KOPT-K1 (cell line): ENCODE data around the gene SRGAP2.
"Not testable (repeated sequence)": the region's sequence is repeated elsewhere in the genome, so short reads cannot be mapped to it uniquely, and the experiment has no call there.

Source experiments
- H3K27ac ChIP-seq: fragments of 200-600 bp; sonication (generic); 2 replicates; pipeline ENCODE4 v1.5.1; 2016; ENCODE audit warnings: antibody characterized with exemption, mild to moderate bottlenecking, low read depth, low read length; ENCODE audit not compliant: poor library complexity, severe bottlenecking
- H3K36me3 ChIP-seq: fragments of 200-600 bp; sonication (generic); 2 replicates; pipeline ENCODE4 v1.5.1; 2017; ENCODE audit warnings: antibody characterized with exemption, mild to moderate bottlenecking, low read length, moderate library complexity; ENCODE audit not compliant: insufficient read depth
- H3K9me3 ChIP-seq: fragments of 200-600 bp; sonication (generic); 2 replicates; pipeline ENCODE4 v1.5.1; 2017; ENCODE audit warnings: antibody characterized with exemption, low read length, mild to moderate bottlenecking; ENCODE audit not compliant: insufficient read depth, poor library complexity, severe bottlenecking

The SRGAP2 gene

DNA sequence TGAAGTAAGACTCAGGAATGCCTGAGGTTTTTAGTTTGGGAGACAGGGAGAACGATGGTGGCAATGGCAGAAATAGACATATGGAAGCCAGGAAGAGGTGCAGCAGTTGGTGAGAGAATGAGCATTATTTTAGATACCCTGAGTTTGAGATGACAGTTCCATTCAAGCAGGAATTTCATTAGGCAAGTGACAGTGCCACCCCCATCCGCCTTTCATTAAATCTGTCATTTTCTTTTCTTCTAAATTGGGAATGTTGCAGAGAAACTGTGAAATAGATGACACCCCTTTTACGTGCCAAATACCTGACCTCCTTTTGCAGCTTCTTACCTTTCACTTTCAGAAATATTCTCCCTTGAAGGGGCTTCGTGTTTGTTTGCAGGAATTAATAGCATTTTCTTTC lies 22.0 kb downstream of the SRGAP2 start:
- H3K9me3 ChIP-seq, H3K36me3 ChIP-seq, H3K27ac ChIP-seq: not testable (repeated sequence)

DNA sequence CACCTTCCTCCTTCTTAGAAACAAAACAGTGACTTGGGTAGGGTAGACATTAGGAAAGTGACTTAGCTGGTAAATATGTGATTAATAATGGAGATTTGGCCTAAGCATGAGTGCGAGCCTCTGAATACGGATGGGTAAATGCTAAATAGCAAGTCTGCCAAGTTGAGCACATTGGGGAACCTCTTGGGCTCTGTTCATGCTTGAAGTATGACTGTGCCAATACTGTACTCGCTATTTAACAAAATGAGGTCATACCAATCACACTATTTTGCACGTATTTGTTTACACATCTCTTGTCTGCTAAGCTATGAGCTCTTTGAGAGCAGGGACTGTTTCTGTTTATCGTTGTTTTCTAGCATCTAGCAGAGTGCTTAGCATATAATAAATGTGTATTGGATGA lies 23.5 kb downstream of the SRGAP2 start:
- H3K9me3 ChIP-seq, H3K27ac ChIP-seq, H3K36me3 ChIP-seq: not testable (repeated sequence)

DNA sequence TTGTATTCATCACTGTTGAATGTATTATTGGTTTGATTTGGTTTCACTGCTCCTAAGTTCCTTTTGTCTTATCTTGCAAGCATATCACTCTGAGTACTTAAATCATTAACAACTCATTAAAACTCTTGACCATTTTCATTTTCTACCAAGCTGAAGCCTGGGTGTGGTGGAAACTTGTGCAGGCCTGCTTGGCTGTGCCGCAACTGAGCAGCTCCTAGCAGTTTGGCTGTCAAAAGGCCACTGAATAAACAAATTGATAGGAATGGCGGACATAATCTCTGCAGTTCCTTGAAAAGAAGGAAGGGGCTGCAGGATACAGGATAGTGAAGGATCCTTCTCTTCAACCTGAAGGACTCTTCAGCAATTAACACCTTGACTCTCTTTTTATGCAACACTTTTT lies 25.9 kb downstream of the SRGAP2 start:
- not testable (repeated sequence) for H3K9me3 ChIP-seq, H3K36me3 ChIP-seq, H3K27ac ChIP-seq

DNA sequence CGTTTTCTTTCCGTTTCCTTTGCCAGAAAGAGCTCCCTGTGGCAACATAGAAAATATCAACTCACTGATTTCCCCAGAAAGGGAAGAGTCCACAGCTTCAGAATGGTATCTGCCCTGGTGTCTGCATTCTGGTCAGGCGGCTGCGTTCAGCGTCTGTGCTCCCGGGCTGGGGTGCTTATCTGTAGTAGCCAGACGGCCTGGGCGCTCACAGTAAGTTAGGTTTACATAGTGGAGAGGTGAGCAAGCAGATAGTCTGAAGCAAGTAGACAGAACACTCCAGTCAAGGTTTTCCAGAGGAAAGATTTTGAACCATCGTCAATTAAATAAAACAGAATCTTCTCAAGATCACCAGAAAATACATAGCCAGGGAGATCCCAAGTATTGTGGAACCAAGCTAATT lies 28.6 kb downstream of the SRGAP2 start:
- not testable (repeated sequence) for H3K27ac ChIP-seq, H3K9me3 ChIP-seq, H3K36me3 ChIP-seq

DNA sequence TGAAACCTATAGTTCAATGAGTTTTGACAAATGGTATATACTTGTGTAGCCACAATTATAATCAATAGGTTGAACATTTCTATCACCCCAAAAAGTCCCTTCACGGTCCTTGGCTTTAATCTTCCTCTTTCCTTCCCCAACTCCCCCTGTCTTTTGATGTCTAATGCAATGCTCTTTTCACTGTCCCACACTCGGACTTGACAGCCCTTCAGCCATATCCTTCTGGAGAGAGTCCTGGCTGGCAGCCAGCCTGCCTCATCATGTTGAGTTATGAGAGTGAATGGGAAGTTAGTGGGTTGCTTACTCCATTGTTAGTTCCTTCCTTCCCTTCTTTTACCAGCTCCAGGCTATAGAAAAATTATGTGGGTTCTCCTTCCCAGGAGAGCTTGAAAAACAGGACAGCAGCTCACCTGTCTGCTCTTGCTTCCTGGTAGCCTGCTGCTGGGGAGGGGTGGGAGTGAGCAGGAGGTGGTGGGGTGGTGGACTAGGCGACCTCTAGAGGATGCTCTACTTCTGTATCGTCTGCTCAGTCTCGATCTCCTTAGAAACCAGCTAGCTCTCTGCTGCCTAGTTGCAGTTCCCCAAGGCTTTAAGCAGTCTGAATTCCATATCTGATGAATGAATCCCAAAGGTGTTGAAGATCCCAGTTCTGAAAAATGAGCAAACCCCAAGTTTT lies 29.8 kb downstream of the SRGAP2 start:
- not testable (repeated sequence) for H3K36me3 ChIP-seq, H3K27ac ChIP-seq, H3K9me3 ChIP-seq

DNA sequence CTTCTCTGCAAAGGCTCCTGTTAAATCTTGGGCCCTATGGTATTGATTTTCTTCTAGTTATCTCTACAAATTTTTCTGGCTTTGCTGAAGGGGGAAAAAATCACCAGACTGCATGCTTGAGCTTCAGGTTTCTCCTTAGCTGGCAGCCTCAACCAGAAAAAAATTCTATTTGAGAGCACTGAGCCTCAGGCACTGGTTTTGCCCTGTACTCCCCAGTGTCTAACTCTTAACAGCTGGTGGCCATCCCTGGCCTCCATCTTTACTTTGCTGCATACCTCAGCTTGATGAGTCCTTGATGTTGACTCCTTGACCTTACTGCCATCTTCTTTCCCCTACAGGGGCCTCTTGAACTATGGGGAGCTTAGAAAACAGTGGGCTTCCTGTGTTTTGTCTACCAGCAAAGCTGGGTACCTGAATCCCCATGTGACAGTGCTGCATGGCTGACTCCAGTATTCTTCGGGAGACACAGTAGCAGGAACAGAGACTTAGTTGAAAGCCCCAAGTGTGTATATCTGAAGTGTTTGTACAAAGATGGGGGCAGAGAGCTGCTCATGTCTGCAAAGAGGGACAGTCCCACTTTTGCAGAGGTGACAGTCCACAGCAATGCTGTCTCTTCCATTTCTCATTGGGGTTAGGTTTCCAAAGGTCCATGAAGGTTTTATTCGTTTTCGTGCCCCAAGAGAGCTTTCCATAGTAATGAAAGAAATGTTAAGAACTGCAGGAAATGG lies 31.0 kb downstream of the SRGAP2 start:
- not testable (repeated sequence) for H3K9me3 ChIP-seq, H3K27ac ChIP-seq

DNA sequence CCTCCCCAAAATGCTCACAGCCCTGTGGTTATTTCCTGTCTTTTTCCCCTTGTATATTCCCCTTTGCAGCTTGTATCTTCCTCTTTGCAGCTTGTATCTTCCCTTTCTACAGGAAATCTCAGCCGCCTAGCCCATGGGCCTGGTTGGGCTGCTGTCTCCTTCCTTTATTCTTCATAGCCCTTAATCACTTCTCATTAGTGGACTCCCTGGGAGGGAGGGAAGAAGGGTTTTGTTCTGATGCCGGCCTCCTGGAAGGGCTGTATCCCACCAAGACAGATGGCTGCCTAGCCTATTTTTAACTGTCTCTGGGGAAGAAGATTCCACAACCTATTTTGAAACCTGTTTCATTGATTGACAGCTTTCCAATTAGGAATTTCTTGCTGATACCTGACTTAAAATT lies 31.8 kb downstream of the SRGAP2 start:
- not testable (repeated sequence) for H3K9me3 ChIP-seq, H3K27ac ChIP-seq, H3K36me3 ChIP-seq

More for the DNA sequence above, 31.0 kb downstream of the SRGAP2 start:
- not testable (repeated sequence) for H3K36me3 ChIP-seq

DNA sequence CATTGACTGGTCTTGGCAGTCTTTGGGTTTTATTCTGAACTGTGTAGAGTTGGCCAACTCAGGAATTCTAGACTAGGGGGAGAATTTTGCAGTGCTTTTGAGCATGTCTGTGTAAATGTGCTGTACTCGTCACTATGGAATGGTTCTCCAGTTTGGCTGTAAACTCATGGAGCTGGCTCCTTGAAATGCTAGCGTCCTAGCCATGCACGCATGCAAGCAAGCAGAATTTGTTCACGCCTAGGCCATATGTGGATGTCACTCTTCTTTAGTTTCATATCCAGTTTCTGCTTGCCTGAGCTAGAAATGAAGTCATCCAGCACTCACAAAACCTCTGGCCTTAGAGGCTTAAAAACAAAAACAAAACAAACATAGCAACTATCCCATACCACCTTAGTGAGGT lies 36.9 kb downstream of the SRGAP2 start:
- H3K36me3 ChIP-seq, H3K9me3 ChIP-seq, H3K27ac ChIP-seq: not testable (repeated sequence)

DNA sequence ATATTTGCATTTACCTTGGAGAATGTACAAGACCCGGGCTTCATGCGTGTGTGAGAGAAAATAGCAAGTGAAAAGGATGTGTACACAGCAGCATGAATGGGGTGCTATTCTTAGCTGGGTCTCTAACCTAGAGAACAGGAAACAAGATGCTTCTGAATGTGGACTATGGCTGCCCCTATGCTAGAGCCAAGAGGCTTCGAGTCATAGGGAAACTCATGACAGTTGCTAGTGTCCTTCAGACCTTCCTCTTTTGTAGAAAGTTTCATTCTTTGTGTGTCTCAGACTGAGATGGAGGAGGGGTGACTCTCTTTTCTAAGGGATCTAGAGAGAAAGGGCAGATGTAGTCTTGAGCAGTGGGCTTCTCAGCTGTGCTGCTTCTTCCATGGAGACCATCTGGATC lies 40.0 kb downstream of the SRGAP2 start:
- H3K9me3 ChIP-seq, H3K36me3 ChIP-seq, H3K27ac ChIP-seq: not testable (repeated sequence)

DNA sequence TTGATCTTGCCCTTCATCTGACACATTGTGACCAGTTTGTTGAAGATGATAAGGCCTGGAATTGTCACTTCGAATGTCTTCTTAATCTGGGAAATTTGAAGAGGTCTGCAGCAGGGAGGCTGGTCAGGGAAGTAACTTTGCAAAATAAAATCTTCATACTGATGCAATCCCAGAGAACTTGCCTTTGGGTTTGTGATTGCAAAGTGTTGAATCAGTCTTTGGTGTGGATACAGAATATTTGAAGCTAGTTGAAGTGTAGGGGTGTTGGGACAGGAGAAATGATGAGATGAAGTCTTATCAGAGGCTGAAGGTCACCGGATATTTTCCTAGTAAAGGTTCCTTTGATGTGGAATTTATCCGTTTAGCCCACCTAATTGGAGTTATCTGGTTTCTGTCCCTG lies 42.1 kb downstream of the SRGAP2 start:
- not testable (repeated sequence) for H3K27ac ChIP-seq, H3K9me3 ChIP-seq, H3K36me3 ChIP-seq

DNA sequence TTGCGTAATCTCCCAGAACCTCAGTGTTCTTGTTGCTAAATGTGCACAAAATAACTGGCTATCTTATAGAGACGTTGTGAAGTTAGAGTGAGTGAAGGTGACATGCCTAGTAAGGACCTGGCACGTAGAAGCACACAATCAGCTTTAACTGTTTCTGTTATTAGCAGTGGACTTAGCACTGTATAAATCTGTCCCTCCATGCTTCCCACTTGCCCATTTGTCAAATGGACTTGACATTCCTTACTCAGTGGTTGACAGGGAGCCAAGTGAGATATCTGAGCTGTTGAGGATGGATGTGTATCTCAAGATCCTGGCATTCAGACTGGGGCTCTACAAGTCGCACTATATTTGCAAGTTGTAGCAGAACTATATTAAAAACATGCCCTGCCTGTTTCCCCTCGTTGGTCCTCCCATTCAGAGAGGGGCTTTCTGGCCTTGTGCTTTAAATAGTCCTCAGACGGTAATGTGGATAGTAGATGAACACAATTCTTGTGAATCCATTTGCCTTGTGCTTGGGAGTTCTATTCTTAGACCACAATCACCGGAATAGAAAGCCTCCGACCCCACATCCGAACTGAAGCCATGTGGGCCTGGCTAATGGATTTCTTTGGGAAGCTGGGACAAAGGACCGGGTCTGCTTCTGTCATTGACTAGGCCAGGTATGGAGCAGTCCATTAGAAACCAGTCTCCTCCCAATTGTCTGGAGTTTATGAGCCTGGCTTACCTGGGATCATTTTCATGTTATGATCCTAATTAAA lies 43.0 kb downstream of the SRGAP2 start:
- H3K9me3 ChIP-seq, H3K36me3 ChIP-seq, H3K27ac ChIP-seq: not testable (repeated sequence)

DNA sequence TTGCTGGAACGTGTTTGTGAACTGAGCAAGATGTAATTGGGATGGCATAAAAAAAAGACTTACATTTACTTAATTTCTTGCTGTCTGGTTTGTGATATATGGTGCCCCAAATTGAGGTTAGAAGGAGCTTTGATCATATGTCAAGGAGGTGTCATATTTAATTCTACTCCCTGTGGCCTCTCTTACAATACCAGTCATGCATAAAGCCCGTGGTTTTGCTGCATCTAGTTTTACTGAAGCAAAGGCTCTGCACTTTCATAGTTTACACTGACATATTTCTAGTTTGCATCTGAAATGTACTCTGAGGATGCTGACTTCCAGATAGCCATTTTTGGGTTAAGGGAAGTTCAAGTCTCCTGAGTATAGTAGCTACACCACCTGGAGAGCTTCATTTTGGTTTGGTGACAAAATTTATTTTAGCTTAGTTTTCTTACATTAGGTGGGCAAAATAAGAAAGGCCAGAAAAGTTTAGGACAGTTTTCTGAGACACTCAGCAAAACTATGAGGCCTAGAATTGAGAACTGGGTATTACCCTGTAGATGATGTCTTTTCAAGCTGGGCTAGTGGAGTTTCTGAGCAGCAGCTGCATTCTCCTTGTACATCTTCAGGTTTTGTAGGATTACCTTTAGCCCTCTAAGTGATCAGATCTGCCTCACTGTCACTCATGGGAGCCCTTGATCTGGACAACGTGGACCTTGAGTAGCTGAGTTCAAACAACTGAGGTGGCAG lies 47.8 kb downstream of the SRGAP2 start:
- not testable (repeated sequence) for H3K36me3 ChIP-seq, H3K9me3 ChIP-seq, H3K27ac ChIP-seq

DNA sequence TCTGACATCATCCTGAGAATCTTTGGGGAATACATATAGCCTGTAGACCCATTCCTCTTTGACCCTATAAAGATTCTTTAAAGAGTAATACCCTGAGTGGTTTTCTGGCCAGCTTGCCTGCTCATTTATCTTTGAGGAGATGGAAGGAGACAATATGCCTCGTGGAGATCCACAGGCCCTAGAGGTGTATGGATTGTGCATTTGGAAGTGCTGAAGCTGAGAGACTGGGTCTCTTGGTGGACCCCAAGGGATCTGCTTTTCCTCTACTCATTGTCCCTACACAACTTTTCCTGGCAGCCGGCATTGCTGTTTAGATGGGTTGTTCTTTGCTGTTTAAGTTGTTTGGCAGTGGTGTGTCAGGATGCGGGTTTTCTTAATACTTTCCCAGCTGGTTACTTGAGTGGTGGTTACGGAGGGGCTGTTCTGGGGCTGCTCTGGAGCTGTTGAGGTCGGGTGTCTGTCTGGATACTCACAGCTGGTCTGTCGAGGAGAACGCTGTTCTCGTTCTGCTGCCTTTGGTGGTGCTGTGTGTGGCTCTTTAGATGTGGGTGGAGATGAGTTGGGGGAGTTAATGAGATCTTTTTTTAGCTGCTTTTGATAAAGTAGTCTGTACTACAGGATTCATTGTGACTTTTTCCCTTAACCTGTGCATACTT lies 49.5 kb downstream of the SRGAP2 start:
- not testable (repeated sequence) for H3K36me3 ChIP-seq, H3K9me3 ChIP-seq, H3K27ac ChIP-seq
